ENCODE results near the gene ADAMTS6.
"Not testable (repeated sequence)": the region's sequence is repeated elsewhere in the genome, so short reads cannot be mapped to it uniquely, and the experiment has no call there.

The ADAMTS6 gene

DNA sequence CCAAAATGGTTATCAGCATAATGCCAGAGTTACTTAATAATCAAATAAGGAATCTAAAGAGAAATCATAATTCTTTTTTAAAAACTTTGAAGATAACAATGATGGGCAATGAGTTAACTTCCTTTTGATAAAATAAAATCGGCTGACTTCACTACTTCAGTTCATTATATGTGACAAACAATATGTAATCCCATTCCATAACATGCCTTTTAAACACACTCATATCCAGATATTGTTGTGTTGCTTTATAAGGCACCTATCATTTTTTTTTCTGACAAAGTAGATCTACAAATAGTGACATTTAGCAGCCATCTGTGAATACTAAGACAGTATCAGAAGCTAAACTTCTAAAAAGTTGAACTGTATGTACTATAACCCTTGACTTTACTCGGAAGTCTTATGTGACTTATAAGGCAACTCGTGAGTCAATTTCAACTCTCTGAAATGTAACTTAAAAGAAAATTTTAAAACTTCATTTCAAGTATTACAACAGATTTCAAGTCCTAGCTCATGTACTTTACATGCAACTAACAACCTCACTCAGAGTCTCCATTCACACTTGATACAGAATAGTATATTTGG is 7.5 kb downstream of the ADAMTS6 start:
- no peak for DNase-seq

DNA sequence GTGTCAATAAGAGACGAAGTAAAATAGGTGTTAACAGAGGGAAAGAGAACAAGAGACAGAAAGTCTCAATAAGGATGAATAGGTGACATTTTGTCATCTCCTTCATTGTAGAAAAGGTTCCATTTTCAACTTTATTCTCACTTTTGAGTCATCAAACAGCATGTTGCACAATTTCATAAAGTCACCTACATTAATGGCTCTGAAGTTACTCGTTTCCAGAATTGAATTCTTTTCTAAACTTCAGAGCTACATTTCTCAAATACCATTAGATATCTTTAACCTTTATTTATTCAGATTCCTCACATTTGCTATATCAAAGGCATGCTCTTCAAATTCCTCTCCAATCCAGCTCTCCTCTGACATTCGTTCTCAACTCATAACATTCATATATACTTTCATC is 13.1 kb downstream of the ADAMTS6 start:
- DNase-seq = no peak

DNA sequence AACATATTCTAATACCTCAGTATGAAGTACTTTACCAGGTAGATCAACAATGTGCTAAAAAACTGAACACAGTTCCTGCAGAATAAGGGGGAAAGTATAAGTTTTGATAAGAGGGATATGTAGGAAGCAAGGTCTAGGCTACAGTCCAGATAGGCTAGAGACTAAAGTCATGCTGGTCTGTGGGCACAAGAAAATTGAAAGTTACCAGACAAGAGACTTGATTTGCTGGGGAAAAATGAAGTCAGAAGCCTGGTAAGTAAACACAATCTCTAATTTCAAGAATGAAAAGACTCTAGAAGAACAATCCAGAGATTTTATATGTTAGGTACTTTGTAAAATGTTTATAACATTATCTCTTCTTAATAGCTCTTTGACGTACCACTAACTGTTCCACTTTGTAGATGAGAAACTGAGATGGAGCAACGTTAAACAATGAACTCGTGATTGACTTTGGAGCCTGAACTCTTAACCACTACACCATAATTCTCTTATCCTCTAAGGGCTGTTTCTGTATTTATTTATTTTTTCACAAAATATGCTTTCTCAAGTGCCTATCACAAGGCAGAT is 19.5 kb downstream of the ADAMTS6 start:
- DNase-seq = no peak

DNA sequence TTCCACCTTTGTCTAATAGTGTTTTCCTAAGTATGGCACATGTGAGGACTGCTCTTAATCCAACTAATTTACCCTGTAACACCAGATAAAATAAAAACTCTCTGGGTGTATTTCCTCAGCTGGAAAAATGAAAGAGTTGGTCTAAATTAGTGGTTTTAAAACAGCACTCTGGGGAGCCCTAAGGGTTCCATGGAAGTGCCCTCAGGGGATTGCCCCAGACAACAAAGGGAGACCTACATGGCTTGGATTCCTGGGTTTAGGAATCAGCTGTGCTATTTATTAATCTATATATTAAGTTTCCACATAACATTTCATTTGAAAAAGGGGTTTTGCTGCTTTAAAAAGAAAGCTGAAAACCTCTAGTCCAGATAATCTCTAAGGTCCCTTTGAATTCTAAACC is 20.2 kb downstream of the ADAMTS6 start:
- no peak for DNase-seq

DNA sequence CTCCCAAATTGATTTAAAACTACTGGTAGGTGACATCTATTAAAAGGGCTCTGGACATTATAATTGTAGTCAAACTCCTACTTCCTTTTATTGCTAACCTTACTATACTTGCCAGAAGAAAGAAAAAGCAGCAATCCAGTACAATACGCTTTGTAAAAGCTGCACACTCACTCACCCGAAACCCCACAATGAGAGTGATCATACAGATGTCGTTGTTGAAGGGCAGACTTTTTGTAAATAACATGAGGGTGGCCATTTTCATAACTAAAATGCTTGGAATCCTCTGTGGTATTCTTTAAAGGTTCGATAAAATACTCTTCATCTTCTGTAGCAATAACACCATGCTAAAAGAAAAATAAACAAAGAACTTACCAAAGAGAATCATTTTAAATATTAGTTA is 21.7 kb downstream of the ADAMTS6 start:
- DNase-seq = no peak

DNA sequence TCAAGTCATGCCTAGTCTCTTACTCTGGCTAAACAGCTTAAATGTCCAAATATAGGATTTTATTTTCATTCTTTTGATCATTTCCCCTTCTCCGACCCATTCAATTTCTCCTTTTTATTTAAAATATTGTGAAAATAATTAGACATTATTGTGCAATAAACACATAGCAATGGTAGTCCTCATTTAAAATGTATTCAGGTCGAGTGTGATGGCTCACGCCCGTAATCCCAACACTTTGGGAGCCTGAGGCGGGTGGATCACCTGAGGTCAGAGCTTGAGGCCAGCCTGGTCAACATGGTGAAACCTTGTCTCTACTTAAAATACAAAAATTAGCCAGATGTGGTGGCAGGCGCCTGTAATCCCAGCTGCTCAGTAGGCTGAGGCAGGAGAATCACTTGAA is 26.7 kb downstream of the ADAMTS6 start:
- DNase-seq = no peak

GRCh38 chr5:65451436-65451835 is 30.3 kb downstream of the ADAMTS6 start:
- DNase-seq = no peak

DNA sequence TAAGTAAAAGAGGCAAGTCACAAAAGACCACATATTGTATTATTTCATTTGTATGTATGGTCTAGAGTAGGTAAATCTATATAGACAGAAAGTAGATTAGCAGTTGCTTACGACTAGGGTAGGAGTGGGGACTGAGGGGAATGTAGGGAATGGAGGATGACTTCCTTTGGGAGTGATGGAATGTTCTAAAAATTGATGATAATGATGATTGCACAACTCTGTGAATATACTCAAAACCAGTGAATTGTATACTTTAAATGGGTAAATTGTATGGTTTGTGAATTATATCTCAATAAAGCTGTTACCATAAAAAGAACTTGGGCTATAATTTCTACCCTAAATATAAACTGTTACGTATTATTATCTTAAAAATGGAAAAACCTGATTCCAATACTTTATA is 35.0 kb downstream of the ADAMTS6 start:
- DNase-seq = no peak

- no peak for DNase-seq
Observed at GRCh38 chr5:65441800-65442199, 39.9 kb downstream of the ADAMTS6 start.

GRCh38 chr5:65440456-65440855 is 41.3 kb downstream of the ADAMTS6 start:
- DNase-seq = no peak

- DNase-seq = no peak
Observed at GRCh38 chr5:65434122-65434521, 47.6 kb downstream of the ADAMTS6 start.

- DNase-seq = no peak
Observed at GRCh38 chr5:65426656-65427055, 55.1 kb downstream of the ADAMTS6 start.

- no peak for DNase-seq
Observed at GRCh38 chr5:65423623-65424022, 58.1 kb downstream of the ADAMTS6 start.

DNA sequence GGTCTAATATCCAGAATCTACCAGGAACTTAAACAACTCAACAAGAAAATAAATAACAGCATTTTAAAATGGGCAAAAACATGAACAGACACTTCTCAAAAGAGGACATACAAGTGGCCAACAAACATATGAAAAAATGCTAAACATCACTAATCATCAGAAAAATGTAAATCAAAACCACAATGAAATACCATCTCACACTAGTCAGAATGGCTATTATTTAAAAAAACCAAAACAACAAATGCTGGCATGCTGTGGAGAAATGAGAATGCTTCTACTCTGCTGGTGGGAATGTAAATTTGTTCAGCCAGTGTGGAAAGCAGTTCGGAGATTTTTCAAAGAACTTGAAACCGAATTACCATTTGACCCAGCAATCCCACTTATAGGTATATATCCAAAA is 63.1 kb downstream of the ADAMTS6 start:
- DNase-seq = no peak

DNA sequence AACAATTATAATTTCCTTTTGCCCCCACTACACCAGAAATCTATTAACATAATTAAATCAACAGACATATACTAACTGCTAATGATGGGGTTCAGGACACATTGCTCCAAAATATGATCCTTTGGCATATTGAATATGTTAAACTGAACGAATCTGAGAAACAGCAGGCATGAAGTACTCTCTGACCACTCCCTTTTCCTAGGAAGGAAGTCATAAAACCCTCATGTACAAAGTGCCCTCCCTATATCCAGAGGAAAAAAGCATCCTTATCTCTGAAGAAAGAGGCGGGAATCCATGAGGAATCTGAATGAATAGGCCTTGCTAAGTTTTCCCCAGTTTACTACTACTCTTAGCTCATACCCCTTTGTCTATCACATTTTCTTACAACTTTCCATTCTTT is 67.9 kb downstream of the ADAMTS6 start:
- DNase-seq = no peak

DNA sequence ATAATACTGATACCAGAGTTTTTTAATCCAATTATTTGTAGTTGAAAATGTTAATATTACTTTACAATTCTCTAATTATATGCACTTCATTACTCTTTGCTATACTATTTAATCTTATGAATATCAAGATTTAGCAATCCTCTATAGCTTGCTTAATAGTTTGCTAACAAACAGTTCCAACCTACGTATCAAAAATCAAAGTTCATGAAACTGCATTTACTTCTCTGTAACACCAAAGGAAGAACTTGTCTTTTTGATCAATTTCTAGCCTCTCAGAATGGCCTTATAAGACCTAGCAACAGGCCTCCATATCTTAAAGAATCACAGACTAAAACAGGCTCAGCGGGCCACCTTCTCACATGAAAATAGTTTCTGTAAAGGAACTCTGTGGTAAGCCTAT is 68.9 kb downstream of the ADAMTS6 start:
- no peak for DNase-seq

DNA sequence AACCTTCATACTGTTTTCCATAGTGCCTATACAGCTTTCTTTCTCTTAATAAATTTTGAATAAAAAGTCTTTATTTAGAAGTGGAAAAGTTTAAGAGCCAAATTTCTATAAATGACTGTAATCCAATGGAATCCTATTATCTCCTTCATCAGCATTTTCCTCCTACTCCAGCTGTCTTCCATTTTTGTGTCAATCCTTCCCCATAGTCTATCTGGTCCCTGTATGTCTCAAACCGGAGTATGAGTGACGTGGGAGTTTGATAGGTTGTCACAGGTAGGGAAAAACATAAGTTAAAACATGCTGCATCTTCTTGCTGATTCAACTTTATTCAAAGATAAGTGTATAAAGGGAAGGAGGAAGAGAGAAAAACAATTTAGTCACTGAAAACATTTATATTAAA is 70.4 kb downstream of the ADAMTS6 start:
- no peak for DNase-seq

DNA sequence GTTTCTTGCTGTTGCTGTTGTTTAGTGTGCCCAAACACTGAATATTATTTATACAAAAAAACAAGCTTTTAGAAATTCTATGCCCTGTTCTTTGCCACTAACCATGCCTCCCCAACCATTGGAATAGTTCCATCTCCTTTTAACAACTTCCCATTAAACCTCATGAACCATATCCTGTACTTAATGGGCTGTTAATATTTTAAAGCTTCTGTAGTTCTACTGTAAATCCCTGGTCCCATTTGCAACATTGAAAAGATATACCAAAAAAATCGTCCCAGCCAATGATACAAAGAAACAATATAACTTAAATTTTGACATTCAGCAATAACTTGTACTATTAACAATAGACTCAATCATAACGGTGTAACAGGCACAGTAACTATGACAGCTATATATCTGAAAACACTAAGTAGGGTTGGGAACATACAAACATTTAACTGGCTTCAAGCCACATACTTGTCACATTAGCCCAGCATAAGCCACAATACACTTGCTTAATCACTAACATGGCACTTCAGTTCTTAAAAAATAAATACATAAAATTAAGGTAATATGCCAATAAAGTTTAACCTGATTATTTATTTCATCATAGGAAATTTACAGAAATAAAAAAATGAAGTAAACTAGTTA is 86.1 kb downstream of the ADAMTS6 start:
- DNase-seq = no peak

- DNase-seq = no peak
Observed at GRCh38 chr5:65394087-65394486, 87.6 kb downstream of the ADAMTS6 start.

DNA sequence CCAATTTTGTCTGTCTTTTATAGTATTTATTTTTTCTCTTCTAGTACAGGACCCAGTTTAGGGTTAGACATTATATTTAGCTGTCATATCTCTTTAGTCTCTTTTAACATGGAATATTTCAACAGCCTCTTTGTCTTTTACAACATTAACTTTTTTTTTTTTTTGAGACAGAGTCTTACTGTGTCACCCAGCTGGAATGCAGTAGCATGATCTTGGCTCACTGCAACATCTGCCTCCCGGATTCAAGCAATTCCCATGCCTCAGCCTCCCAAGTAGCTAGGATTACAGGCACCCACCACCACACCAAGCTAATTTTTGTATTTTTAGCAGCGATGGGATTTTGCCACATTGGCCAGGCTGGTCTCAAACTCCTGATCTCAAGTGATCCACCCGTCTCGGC is 90.1 kb downstream of the ADAMTS6 start:
- no peak for DNase-seq

- DNase-seq = no peak
Observed at GRCh38 chr5:65390208-65390607, 91.5 kb downstream of the ADAMTS6 start.

GRCh38 chr5:65383859-65384258 is 97.9 kb downstream of the ADAMTS6 start:
- DNase-seq = no peak

DNA sequence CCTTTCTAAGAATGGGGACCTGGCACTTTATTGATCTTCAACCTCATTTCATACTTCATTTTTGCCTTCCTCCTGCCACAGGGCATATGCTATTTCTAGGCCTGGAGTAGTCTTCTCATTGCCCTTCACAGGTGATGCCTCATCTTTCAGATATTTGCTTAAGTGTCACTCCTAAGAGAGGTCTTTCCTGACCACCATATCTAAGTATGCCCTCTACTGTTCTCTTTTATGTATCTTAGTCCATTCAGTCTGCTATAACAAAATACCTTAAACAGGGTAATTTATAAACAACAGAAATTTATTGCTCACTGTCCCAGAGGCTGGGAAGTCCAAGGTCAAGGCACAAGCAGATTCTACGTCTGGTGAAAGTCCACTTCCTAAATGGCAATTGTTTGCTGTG is 99.1 kb downstream of the ADAMTS6 start:
- DNase-seq = no peak

DNA sequence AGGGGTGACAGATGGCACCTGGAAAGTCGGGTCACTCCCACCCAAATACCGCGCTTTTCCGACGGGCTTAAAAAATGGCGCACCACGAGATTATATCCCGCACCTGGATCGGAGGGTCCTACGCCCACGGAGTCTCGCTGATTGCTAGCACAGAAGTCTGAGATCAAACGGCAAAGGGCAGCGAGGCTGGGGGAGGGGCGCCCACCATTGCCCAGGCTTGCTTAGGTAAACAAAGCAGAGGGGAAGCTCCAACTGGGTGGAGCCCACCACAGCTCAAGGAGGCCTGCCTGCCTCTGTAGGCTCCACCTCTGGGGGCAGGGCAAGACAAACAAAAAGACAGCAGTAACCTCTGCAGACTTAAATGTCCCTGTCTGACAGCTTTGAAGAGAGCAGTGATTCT is 111.2 kb downstream of the ADAMTS6 start:
- DNase-seq = not testable (repeated sequence)

DNA sequence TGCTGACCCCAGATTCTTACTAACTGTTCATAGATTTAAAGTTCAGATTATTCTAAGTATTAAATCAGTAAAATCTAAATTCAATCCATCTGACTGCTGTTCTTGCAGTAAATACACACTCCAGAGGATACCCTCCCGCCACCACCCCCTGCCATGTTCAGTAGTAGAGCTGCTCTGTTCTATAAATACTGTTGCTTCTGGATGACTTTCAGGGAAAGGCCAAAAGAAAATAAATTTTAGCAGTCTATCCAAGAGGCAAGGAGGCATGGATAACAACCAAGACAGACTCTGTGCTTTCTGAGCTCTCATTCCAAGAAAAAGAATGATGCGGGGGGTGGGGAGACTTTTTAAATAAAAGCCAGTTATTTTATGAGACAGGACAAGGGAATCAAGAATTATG is 115.1 kb downstream of the ADAMTS6 start:
- no peak for DNase-seq
